Nephron progenitor cell (in vitro differentiated cells): ENCODE data around the gene NSD2.

Source experiments
- DNase-seq: peaks from one replicate; pipeline ENCODE4 v3.0.0; 2021
- H3K27ac Mint-ChIP-seq: 2 replicates; pipeline ENCODE4 v1.8.0; 2021; ENCODE audit warnings: mild to moderate bottlenecking, moderate library complexity, mixed read lengths
- H3K27me3 Mint-ChIP-seq: 2 replicates; pipeline ENCODE4 v1.8.0; 2021; ENCODE audit warnings: mild to moderate bottlenecking, low read depth, mixed read lengths; ENCODE audit not compliant: poor library complexity
- H3K36me3 Mint-ChIP-seq: 2 replicates; pipeline ENCODE4 v1.8.0; 2021; ENCODE audit warnings: low read depth, mixed read lengths
- H3K4me1 Mint-ChIP-seq: 2 replicates; pipeline ENCODE4 v1.8.0; 2021; ENCODE audit warnings: mixed read lengths
- H3K4me3 Mint-ChIP-seq: 2 replicates; pipeline ENCODE4 v1.8.0; 2021; ENCODE audit warnings: mild to moderate bottlenecking, moderate library complexity, mixed read lengths
- H3K9me3 Mint-ChIP-seq: 2 replicates; pipeline ENCODE4 v1.8.0; 2021; ENCODE audit warnings: mild to moderate bottlenecking, moderate library complexity, mixed read lengths
- TF ChIP-seq, protein P1 (sequence below): fragments of 200-600 bp; sonication (generic); IDR thresholded peaks from 2 replicates; pipeline ENCODE4 v1.5.0; 2021; ENCODE audit warnings: antibody characterized with exemption

Gene NSD2

DNA sequence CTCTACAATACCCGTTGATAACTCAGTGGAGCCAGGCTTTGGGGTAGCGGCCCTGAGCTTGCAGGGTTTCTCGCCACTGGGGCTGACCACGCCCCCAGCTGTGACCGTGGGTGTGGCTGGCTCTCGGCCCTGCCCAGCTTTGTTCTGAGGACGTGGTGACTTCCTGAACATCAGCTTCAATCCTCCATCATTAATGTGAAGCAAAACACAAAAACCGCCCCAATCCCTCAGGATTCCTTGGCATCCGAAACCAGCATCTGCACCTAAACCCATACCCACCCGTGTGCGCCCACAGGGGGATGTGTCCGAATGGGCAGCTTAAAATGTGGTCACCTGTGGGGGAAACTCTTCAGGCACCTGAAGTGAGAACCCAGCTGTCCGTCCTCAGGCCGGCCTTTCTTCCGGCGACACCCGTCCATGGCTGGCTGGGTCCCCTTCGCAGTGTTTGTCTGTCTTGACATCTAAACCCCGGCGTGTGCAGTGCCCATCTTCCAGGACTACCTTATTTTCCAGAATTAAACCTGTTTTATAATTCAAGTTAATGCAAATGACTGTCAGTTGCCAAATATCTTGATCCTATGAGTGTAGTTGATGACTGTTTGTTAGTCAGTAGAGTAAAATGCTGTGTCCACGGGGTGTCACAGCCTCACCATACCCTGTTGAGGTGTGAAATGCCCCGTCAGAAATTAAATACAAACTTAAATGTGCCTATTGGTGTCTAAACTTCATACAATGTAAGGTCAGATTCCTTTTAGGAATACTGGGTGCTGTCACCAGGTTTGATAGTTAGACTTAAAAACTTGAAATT is 110.3 kb downstream of the NSD2 start:
- Mint-ChIP-seq H3K4me1 (peaks cover 3% of the 10 kb centered on the region), H3K36me3 (peaks cover 52% of the 10 kb centered on the region), H3K27ac (peak overlapping the region; percentile 39), H3K4me3 (no peak overlapping the region), H3K27me3 (no peaks in the 10 kb centered on the region), H3K9me3 (no peaks in the 10 kb centered on the region)
- peak; percentile 37 for DNase-seq
- TF ChIP-seq, protein P1, sequence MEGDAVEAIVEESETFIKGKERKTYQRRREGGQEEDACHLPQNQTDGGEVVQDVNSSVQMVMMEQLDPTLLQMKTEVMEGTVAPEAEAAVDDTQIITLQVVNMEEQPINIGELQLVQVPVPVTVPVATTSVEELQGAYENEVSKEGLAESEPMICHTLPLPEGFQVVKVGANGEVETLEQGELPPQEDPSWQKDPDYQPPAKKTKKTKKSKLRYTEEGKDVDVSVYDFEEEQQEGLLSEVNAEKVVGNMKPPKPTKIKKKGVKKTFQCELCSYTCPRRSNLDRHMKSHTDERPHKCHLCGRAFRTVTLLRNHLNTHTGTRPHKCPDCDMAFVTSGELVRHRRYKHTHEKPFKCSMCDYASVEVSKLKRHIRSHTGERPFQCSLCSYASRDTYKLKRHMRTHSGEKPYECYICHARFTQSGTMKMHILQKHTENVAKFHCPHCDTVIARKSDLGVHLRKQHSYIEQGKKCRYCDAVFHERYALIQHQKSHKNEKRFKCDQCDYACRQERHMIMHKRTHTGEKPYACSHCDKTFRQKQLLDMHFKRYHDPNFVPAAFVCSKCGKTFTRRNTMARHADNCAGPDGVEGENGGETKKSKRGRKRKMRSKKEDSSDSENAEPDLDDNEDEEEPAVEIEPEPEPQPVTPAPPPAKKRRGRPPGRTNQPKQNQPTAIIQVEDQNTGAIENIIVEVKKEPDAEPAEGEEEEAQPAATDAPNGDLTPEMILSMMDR: no peak

DNA sequence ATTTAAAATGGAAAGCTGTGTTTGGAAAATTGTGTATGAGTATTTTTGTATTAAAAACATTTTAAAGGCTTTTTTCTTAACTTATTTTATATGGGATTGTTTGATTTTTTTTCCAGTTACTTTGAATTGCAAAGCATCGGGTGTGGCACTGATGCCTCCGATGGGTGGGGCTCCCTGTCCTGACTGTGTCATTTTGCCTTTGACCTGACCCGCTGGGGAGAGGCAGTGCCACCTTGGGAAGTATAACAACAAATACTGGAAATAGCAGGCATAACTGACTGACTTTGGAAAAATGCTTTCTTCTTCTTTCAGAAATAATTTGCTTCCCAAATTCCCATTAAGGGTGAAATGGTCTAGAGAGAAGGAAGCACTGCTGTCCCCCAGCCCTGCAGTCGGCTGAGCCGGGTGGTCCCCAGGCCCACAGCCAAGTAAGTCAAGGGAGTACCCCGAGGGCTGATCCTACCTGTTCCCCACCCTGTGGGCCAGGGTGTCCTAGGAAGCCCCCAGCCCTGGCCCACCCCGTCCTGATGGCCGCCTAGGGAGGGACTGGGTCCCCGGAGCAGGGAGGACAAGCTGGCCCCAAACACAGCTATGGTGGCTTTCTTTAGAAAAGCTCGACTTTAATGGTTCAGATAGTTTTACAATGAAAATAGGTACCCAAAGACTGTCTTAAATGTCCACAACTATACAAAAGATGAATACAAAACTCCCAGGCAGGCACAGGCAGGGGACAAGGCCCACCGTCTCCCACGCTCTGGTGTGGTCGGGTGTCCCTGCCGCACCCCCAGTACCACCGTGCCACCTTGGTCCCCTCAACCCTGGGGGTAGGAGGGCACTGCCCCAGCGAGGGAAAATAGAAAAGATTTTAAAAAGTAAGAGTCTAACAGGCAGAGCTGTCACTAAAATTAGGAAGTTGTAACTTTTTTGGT is 111.2 kb downstream of the NSD2 start:
- DNase-seq: no peak
- H3K4me3 Mint-ChIP-seq: no peak overlapping the region
- no peaks in the 10 kb centered on the region for H3K27me3 Mint-ChIP-seq
- H3K27ac Mint-ChIP-seq: peak overlapping the region; percentile 90
- TF ChIP-seq, protein P1: no peak
- H3K36me3 Mint-ChIP-seq: peaks cover 46% of the 10 kb centered on the region
- no peaks in the 10 kb centered on the region for H3K9me3 Mint-ChIP-seq
- H3K4me1 Mint-ChIP-seq: peaks cover 3% of the 10 kb centered on the region

DNA sequence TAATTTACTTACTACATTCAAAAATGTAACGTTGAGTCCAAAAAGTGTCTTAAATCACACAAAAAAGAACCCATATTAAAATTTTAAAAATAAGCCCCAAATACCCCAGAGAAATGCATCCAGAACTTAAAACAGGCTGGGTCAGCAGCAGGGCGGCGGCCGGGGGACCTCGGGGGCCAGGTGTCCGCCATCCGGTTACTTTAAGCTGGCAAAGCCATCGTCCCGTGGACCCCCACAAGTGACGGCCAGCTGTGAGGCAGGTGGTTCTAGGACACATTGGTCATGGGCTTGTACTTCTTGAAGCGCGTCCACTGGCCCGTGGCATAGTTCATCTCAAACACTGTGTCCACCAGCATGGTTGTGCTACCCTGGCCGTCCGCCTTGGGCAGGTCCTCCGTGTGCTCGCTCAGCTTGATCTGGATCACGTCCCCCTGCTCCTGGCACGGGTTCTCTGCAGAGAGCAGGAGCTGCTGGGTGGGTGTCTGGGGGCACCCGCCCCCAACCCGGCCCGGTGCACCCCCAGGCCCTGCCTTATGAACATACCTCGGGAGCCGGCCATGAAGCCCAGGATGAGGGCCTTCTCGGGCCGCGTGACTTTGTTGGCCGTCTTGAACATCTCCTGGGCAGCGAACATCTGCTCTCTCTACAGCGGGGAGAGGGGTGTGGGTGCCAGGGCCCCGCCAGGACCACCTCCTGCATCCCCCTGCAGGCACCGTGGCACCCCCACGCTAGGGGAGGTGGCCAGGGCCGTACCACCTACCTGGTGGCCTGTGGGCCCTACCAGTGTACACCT is 112.1 kb downstream of the NSD2 start:
- Mint-ChIP-seq H3K36me3 (peaks cover 38% of the 10 kb centered on the region), H3K4me3 (no peak overlapping the region), H3K27ac (peak overlapping the region; percentile 90), H3K9me3 (no peaks in the 10 kb centered on the region), H3K27me3 (no peaks in the 10 kb centered on the region), H3K4me1 (peaks cover 3% of the 10 kb centered on the region)
- TF ChIP-seq, protein P1: no peak
- DNase-seq: no peak

DNA sequence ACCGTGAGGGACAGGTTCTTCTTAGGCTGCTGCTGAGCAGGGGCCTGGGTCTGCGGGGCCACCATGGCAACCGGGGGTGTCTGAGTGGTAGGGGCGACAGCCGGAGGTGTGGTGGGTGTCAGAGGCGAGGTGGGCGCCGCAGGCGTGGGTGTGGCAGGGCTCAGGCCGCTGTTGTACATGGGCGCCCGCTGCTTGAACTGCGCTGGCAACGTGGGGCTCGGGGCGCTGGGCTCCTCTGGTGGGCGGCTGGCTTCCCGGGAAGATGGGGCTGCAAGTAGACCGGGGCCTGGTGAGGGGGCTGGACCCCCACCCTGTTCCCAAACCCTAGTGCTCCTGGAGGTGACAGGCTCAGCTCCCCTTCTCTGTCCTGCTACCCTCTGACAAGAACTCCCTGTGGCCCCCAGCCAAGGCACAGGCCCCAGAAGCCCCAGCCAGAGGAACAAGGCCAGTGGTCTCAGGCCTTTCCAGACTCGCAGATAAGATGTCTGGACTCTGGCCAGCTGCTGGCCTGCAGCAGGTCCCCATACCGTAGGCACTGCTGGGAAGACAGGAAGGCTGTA is 112.7 kb downstream of the NSD2 start:
- Mint-ChIP-seq H3K4me3 (no peak overlapping the region), H3K4me1 (peaks cover 3% of the 10 kb centered on the region), H3K27me3 (no peaks in the 10 kb centered on the region), H3K36me3 (peaks cover 39% of the 10 kb centered on the region), H3K27ac (no peak overlapping the region), H3K9me3 (no peaks in the 10 kb centered on the region)
- no peak for DNase-seq
- TF ChIP-seq, protein P1: no peak

DNA sequence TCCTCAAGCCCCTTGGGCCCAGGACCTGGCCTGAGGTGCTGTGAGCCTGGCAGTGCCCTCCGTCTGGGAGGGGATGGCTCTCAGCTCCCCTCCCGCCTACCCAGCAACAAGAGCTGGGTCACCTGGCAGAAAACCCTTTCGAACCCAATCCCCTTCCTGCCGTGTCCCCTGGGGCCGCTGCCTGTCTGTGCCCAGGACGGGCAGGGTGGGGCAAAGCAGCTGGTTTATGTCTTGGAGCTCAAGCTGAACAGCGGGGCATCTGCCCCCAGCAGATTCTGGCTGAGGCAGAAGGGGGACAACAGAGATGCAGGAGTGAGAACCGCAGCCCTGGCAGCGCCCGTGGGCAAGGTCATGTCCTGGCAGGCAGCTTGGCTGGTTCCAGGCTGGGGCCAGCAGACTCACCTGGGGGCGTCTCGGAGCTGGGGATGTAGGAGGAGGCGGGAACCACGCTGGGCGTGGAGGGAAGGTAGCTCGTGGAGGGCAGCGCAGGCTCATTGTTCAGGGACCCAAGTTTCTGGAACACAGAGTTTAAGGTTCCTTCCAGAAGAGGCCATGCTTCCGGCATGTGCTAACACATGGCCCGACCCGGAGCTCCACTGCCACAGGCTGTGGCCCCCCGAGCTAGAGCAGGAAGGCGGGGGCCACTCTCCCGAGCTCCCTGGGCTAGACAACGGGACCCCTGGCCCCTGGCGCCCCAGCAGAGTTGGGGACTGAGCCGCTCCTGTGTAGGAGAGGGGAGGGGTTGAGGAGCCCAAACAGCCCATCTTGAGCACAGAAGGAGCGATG is 113.4 kb downstream of the NSD2 start:
- Mint-ChIP-seq H3K4me3 (no peak overlapping the region), H3K36me3 (peaks cover 36% of the 10 kb centered on the region), H3K9me3 (no peaks in the 10 kb centered on the region), H3K27ac (peak overlapping the region; percentile 80), H3K27me3 (no peaks in the 10 kb centered on the region), H3K4me1 (peaks cover 3% of the 10 kb centered on the region)
- DNase-seq: no peak
- TF ChIP-seq, protein P1: no peak
